Anterior cingulate cortex (tissue), 58 donors: ENCODE measurements around the gene FFAR2.
"Not testable (repeated sequence)": the region's sequence is repeated elsewhere in the genome, so short reads cannot be mapped to it uniquely, and the experiment has no call there.

Source experiments
- DNase-seq, 58 donors: peaks; one replicate each; lab custom pipeline; 2025; lab: John Stamatoyannopoulos, UW

The FFAR2 gene

DNA sequence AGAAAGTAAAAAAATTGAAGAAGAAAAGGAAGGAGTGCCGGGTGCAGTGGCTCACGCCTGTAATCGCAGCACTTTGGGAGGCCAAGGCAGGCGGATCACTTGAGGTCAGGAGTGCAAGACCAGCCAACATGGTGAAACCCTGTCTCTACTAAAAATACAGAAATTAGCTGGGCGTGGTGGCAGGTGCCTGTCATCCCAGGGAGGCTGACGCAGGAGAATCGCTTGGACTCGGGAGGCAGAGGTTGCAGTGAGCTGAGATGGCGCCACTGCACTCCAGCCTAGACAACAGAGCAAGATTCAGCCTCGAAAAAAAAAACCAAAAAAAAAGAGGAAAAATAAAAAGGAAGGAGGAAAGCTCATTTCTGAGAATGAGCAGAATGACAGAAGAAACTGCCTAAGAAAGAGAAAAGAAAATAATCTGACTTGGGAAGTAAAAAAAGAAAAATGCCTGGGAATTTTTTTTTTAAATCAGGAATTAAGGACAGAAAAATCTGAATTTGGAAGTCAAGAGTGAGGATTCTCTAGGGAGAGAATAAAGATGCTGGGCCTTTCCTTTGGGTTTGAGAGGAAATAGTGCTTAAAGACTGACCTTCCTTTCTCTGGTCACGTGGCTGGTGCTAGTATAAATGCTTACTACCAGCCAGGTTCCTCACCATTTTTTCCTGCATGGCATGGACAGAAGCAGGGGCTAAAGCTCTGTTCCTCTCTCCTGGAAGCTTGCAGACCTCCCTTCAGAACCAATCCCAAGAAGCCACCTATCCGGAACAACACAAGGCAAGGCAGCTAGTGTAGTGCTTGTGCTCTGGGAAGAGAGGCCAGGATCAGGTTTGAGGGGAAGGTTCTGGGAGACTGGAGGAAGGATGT lies at the start of gene FFAR2:
Gene FFAR2 (plus strand): TSS at position 652 of the 864 bp plus-strand sequence. CDS start 1,458 bp downstream, outside the sequence.
- DNase-seq: no peak

DNA sequence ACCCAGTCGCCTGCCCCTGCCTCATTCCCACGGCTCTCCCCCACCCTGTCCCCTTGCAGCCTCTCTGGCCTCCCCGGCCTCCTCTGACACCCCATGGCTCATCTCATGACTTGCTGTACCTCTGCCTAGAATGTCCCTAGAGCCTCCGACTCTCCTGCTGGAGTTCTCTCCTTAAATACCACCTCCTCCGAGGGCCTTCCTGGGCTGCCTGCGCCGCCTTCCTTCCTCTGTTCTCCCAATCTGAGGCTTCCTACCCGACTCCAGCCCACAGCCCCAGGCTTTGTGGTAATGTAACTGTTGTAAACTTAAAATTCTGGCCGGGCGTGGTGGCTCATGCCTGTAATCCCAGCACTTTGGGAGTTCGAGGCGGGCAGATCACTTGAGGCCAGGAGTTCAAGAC lies 49.5 kb upstream of the FFAR2 start:
- DNase-seq: no peak

DNA sequence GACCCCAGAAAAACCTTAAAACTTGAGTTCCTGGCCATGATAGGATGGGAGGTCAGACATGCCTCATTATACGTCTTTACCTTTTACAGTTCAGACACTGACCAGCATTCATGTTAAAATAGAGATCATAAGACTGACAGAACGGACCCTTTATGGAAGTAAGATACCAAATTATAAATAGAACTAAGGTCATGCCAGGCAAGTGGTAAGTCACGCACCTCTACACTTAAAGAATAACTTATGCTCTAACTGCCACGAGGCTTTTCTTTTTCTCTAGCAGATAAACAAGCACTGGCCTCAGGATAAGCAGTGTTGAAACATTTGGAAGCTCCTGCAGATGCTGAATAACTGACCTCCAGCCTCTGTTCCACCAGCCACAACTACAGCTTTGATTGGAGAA lies 48.8 kb upstream of the FFAR2 start:
- no peak for DNase-seq

DNA sequence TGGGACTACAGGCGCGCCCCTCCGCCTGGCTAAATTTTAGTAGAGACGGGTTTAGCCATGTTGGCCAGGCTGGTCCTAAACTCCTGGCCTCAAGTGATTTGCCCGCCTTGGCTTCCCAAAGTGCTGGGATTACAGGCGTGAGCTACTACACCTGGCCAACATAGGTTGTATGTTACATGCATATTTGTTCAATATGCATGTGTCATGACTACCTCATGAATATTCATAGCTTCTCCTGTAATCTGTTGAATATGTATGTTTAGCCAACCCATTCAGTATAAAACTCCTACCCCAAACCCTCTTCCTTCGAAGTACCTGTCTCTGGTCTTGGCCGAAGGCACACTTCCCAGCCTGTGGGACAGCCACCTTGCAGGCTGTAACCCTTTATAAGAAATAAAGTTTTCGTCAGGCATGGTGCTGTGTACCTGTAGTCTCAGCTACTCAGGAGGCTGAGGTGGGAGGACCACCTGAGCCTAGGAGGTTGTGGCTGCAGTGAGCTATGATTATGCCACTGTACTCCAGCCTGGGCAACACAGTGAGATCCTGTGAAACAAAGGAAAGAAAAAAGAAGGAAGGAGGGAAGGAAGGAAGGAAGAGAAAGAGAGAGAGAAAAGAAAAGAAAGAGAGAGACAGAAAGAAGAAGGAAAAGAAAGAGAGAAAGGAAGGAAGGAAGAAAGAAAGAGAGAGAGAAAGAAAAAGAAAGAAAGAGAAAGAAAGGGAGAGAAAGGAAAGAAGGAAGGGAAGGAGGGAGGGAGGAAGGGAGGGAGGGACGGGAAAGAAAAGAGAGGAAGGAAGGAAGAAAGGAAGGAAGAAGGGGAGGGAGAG lies 47.9 kb upstream of the FFAR2 start:
- DNase-seq: no peak

DNA sequence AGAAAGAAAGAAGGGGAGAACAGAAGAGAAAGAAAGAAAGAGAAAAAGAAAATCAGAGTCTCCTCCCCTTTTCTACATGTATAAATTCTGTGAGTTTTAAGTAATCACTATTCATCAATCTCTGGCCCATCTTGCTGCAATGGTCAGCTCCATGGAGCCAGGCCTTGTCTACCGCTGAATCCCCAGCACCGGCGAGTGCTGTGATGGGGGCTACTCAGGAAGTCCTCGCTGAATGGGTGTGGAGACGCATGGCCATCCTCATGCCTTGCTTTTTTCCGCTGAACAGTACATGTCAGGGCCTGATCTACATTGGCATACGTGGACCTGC lies 47.3 kb upstream of the FFAR2 start:
- DNase-seq: no peak

DNA sequence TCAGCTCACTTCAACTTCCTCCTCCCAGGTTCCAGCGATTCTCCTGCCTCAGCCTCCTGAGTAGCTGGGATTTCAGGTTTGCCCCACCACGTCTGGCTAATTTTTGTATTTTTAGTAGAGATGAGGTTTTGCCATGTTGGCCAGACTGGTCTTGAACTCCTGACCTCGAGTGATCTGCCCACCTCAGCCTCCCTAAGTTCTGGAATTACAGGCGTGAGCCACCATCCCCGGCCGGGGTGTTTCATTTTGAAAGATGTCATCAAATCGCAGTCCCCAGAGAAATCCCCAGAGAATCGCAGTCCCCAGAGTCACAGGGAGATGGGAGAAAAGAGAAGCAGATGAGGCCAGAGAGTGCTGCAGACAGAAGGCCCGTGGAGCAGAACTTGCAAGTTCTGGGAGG lies 46.6 kb upstream of the FFAR2 start:
- DNase-seq: not testable (repeated sequence)

DNA sequence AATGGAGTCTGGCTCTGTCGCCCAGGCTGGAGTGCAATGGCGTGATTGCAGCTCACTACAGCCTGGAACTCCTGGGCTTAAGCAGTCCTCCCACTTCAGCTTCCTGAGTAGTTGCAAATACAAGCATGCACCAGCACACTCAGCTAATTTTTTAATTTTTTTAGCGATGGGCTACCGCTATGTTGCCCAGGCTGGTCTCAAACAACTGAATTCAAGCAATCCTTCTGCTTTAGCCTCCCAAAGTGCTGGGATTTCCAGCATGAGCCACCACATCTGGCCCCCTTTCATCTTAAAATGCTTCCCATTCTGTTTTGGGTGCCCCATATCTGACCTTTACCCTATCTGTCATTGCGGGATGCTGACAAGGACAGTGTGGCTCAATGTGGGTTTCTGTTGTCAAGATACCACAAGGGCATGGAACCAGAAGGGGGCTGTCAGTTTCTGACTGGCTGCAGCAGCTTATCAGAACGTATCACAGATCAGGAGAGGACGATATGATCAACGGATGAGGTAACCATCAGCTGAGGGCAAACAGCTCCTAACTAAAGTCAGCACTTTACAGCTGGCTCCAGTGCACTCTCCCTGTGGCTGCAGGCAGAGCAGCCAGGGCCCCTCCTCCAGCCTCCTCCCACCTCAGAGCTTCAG lies 44.8 kb upstream of the FFAR2 start:
- DNase-seq: no peak

DNA sequence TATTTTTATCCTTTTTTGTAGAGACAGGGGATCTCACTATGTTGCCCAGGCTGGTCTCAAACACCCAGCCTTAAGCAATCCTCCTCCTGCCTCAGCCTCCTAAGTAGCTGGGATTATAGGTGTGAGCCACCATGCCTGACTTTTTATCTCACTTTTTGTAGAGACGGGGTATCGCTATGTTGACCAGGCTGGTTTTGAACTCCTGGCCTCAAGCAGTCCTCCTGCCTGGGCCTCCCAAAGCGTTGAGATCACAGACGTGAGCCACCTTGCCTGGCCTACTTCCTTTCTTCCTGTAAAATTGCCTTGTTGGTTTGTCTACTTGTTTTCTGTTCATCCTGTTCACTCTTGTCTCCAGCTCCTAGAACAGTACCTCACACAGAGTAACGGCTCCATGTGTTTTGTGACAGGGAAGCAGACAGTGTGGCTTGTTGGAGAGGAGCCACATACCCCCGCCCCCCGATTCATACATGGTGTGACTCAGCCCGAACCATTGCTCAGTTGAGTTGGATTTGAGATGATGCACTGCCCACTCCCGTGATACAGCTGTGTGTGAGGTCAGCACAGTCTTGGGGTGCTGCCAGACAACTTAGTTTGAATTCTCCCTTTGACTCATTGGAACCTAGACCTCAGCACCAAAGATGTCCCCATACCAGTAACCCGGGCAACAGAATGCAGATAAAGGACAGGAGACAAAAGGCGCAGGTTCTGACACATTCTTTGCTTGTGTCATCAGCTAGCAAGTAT lies 43.0 kb upstream of the FFAR2 start:
- peak in 13 of 58 donors; percentile 1 to 62 (median 25) for DNase-seq

DNA sequence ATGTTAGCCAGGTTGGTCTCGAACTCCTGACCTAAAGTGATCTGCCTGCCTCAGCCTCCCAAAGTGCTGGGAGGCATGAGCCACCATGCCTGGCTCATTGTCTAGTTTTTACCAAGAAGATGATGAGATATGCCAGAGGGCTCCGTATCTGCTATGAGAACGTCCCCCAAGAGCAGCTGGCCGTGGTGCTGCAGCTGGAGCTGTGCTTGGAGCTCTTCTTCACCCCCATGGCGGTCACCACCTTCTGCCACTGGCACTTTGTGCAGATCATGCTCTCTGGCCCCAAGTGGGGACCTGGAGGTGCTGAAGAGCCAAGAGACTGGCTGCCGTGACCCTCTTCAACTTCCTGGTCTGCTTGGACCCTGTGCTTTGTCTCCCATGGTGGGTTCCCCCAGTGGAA lies 40.4 kb upstream of the FFAR2 start:
- no peak for DNase-seq

DNA sequence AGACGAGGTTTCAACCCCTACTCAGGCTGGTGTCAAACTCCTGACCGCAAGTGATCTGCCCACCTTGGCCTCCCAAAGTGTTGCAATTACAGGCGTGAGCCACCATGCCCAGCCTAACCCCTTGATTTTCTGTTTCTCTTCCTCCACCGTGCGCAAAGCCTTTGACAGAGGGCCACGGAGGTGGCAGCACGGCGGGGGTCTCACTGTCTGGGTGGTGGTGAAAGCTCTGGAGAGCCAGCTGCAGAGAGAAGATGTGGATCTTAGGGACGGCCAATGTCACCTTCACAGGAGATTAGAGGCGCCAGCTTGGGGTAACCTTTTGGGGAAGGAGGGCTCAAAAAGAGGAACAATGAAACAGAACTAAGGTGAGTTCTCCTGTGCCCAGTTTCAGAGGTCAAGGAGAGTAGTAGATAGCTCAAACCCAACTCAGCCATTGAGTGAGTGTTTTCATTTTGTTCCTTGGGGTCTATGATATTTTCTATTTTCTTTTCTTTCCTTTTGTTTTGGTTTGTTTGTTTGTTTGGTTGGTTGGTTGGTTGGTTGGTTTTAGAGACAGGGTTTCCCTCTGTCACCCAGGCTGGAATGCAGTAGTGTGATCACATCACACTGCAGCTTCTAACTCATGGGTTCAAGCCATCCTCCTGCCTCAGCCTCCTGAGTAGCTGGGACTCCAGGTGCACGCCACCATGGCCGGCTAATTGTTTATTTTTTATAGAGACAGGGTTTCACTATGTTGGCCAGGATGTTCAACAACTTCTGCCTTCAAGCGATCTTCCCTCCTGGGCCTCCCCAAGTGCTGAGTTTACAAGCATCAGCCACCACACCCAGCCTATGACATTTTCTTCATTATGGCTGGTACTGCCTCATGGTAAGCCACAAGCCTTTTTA lies 39.5 kb upstream of the FFAR2 start:
- DNase-seq: no peak

DNA sequence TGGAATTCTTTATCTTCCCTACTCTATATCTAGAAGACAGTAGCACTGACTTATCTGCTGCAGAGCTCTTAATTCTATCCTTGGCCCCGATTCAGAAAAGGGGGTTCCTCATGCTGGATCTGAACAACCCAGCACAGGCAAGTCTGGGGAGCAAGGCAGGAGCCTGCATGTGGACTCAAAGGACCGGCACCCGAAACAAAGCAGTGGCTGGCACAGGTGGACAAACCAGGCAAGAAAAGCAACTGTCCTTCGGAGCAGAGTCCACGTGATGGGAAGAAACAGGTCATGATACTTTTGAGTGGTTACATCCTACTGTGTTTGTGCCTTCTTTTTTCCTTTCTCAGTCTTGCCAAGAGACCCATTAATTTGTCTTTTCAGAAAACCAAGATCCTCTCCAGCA lies 38.9 kb upstream of the FFAR2 start:
- no peak for DNase-seq

DNA sequence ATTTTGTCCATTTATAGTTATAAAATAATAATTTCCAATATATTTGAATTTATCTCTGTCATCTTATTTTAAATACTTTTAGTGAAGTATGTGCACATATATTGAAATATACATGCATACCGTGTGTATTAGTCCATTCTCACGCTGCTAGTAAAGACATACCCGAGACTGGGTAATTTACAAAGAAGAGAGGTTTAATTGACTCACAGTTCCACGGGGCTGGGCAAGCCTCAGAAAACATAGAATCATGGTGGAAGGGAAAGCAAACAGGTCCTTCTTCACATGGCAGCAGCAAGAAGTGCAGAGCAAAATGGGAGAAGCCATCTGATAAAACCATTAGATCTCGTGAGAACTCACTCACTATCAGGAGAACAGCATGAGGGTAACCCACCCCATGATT lies 37.6 kb upstream of the FFAR2 start:
- no peak for DNase-seq

DNA sequence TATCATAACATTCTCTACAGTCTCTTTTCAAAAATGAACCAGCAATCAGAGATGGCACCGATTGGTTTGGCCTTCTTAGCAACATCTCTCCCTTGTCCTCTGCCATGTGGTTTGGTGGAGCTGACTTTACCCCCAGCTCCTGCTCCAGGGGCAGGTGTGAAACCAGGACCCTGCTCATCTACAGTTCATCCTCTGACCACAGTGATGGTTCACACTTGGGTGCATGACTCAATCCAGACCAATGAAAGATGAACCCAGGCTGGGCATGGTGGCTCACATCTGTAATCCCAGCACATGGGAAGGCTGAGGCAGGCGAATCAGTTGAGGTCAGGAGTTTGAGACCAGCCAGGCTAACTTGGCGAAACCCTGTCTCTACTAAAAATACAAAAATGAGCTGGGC lies 33.6 kb upstream of the FFAR2 start:
- DNase-seq: no peak

DNA sequence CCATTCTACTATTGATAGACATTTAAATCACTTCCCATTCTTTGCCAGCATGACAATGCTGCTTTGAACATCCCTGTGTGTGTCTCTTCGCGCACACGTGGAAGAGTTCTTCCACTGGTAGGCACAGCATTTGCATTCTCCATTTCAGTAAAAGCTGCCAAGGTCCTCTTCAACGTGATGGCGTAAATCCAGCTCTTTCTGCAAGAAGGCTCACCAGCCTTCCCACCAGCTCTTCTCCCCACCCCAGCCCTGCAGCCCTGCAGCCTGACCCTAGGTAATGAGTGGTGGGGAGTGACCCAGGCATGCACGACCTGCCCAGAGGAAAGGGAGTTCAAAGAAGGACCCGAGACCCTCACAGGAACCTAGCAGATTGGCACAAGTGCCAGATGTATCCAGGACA lies 31.7 kb upstream of the FFAR2 start:
- DNase-seq: no peak

DNA sequence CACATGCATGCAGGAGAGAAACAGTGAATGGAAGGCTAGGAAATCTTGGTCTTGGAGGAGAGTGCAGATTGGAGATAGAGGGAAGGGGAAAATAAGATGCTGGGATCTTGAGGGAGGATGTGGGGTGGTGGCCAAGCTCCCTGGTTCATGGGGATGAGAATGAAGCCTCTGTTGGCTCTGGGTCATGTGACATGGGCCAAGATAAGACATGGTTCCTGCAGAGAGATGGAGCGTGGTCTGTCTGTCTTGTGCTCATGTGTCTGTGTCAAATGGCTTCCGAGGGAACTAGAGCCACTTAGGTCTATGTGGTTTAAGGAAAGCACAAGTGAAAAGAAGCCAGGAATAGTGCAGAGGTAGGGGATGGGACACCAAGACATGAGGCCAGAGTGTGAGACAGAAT lies 30.8 kb upstream of the FFAR2 start:
- DNase-seq: no peak

DNA sequence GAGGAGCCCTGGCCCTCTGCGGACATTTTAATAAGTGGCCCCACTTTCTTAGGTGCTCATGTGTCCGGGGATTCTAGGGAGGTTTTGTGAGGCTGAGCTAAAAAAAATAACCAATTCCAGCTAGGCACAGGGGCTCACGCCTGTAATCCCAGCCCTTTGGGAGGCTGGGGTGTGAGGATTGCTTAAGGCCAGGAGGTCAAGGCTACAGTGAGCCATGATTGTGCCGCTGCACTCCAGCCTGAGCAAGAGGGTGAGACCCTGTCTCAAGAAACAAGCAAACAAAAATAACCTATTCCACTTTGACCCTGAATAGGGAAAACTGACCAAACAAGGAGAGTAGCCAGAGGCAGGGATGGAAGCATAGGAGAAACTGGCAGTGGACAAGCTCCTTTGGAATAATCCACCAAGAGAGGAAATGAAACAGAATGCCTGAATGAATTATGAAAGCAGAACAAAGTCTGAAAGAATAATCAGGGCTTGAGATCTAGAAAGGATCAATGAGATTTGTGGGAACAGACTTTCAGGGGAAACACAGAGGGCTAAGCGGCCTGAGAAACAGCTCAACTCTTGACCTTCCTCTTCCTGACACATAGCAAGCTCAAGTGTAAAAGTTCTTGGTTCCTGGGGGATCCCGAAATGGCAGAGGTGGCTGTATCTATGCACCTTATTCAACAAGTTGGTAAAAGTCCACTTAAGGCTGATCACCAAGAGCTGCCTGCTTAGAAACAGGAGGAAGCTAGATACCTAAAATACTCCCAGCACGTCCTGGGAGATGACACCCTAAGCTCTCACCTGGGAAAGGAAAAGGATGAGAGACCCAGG lies 30.1 kb upstream of the FFAR2 start:
- DNase-seq: no peak

DNA sequence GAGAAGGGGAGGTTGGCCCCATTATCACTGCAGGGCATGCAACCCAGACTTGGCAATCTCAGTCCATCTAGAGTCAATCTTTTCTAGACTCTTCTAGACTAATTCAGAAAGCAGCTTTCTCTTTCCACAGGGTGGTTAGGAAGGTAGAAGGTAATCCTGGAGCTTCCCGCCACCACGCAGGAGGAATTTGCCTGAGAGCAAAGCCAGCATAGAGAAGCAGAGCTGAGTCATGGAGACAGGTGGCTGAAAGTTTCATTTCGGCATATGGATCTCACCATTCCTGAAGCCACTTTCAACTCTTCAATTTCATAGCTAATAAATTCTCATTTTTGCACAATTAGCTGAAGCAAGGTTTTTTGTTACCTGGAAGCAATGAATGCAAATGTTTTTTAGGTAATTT lies 29.0 kb upstream of the FFAR2 start:
- DNase-seq: no peak

DNA sequence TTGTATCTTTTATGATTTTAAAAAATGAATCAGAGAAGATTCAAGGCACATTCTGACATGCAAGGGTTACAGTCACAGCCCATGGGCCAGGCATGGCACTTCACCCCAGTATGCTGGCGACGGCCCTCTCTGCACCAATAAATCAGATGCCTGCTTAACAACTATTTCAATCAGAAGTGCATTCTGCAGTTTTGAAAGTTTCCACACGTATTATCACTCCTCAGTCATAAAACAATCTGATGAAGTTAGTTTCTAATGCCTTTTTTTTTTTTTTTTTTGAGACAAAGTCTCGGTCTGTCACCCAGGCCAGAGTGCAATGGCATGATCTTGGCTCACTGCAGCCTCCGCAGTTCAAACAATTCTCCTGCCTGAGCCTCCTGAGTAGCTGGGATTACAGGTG lies 28.3 kb upstream of the FFAR2 start:
- DNase-seq: no peak

DNA sequence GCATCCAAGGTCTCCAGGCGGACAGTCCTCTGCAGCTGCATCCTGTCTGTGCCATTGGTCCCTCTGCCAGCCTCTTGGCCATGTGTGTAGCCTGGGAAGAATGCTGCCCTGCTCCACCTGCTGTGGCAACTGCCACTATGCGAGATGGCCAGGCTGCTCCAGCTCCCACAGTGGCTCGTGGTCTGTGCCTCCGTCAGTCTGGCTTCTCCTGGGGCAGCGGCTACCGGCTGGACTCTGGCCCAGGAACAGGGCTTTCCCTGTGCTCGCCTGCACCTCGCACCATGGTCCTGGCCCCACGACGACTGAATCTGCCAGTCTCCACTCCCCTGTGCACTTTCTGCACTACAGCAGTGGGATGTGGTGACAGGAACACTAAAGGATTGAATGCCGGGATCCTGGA lies 26.7 kb upstream of the FFAR2 start:
- DNase-seq: no peak
